ENCODE data around the gene SEMA3E.

SEMA3E gene

GRCh38 chr7:83689855-83690254 lies 40.9 kb upstream of the SEMA3E start:
- TF ChIP-seq POLR2AphosphoS5 (IDR thresholded peaks at IDR 0.05; ENCODE audit: low read depth): no peak
- no peak for TF ChIP-seq REST (IDR thresholded peaks at IDR 0.05; ENCODE audit: insufficient replicate concordance, low read depth)
- no peak for TF ChIP-seq GABPA (IDR thresholded peaks at IDR 0.05; ENCODE audit: low read depth)
- no peaks in the 10 kb centered on the region for H3K27me3 ChIP-seq (ENCODE audit: insufficient read depth, poor library complexity, severe bottlenecking)
- H3K4me3 ChIP-seq (replicated peaks; ENCODE audit: insufficient read depth, low read length): no peak overlapping the region
- no peak overlapping the region for H3K27ac ChIP-seq (replicated peaks)
- DNase-seq (ENCODE audit: low read depth in 1 of 2, low spot score in 1 of 2): no peak

- no peak for DNase-seq (ENCODE audit: low read depth in 1 of 2, low spot score in 1 of 2)
- no peak for TF ChIP-seq REST (IDR thresholded peaks at IDR 0.05; ENCODE audit: insufficient replicate concordance, low read depth)
- TF ChIP-seq POLR2AphosphoS5 (IDR thresholded peaks at IDR 0.05; ENCODE audit: low read depth): no peak
- no peak for TF ChIP-seq CTCF (IDR thresholded peaks at IDR 0.05; ENCODE audit: insufficient read depth, low read length)
- TF ChIP-seq GABPA (IDR thresholded peaks at IDR 0.05; ENCODE audit: low read depth): no peak
- TF ChIP-seq SPI1 (IDR thresholded peaks at IDR 0.05; ENCODE audit: borderline replicate concordance, low read depth): no peak
- H3K4me3 ChIP-seq (replicated peaks; ENCODE audit: insufficient read depth, low read length): no peak overlapping the region
- H3K27me3 ChIP-seq (ENCODE audit: insufficient read depth, poor library complexity, severe bottlenecking): no peaks in the 10 kb centered on the region
- H3K27ac ChIP-seq (replicated peaks): no peak overlapping the region
These were observed 37.5 kb upstream of the SEMA3E start for GRCh38 chr7:83686416-83686815.

- no peak for TF ChIP-seq POLR2AphosphoS5 (IDR thresholded peaks at IDR 0.05; ENCODE audit: low read depth)
- TF ChIP-seq REST (IDR thresholded peaks at IDR 0.05; ENCODE audit: insufficient replicate concordance, low read depth): no peak
- no peak for TF ChIP-seq CTCF (IDR thresholded peaks at IDR 0.05; ENCODE audit: insufficient read depth, low read length)
- TF ChIP-seq GABPA (IDR thresholded peaks at IDR 0.05; ENCODE audit: low read depth): no peak
- TF ChIP-seq SPI1 (IDR thresholded peaks at IDR 0.05; ENCODE audit: borderline replicate concordance, low read depth): no peak
- Histone ChIP-seq H3K27me3 (ENCODE audit: insufficient read depth, poor library complexity, severe bottlenecking) (no peaks in the 10 kb centered on the region), H3K4me3 (replicated peaks; ENCODE audit: insufficient read depth, low read length) (no peak overlapping the region), H3K27ac (replicated peaks) (no peak overlapping the region)
- no peak for DNase-seq (ENCODE audit: low read depth in 1 of 2, low spot score in 1 of 2)
These were observed 36.0 kb upstream of the SEMA3E start for GRCh38 chr7:83684928-83685327.
